Activated CD4-positive, alpha-beta T cell treated with anti-CD3 and anti-CD28 coated beads for 36 hours (primary cell): ENCODE data around the gene SLC50A1. TPM values are rescaled to one million over a fixed set of nuclear protein-coding genes. Genes with fewer than 3 reads are reported as not detected.
A peak's percentile ranks its signal among the peaks of the same experiment; 100 is the strongest.

Experiments
- ATAC-seq: fragments of 200-7000 bp; cut with Tn5 transposase; one replicate; pipeline ENCODE4 v1.10.0; 2021; ENCODE audit warnings: mild to moderate bottlenecking, moderate library complexity
- CTCF ChIA-PET: fragments of 350-600 bp; sonication (Branson Sonifier 250); formaldehyde crosslinking; loops from one replicate; lab custom pipeline; 2021; ENCODE audit warnings: antibody characterized with exemption; lab: Charles Lee
- POLR2A ChIA-PET: fragments of 350-600 bp; sonication (Branson Sonifier 250); formaldehyde crosslinking; loops from one replicate; lab custom pipeline; 2021; ENCODE audit warnings: antibody characterized with exemption, inconsistent platforms; lab: Charles Lee
- DNase-seq: peaks from one replicate; pipeline ENCODE4 v3.0.0-alpha.2; 2020
- H3K27ac Mint-ChIP-seq: one replicate; pipeline ENCODE4 v1.8.0; 2021; ENCODE audit warnings: mixed read lengths
- H3K27me3 Mint-ChIP-seq: one replicate; pipeline ENCODE4 v1.8.0; 2021; ENCODE audit warnings: mixed read lengths
- H3K36me3 Mint-ChIP-seq: one replicate; pipeline ENCODE4 v1.8.0; 2021; ENCODE audit warnings: low read depth, mixed read lengths
- H3K4me1 Mint-ChIP-seq: one replicate; pipeline ENCODE4 v1.8.0; 2021; ENCODE audit warnings: mixed read lengths
- H3K4me3 Mint-ChIP-seq: one replicate; pipeline ENCODE4 v1.8.0; 2021; ENCODE audit warnings: mild to moderate bottlenecking, moderate library complexity, mixed read lengths
- H3K9me3 Mint-ChIP-seq: one replicate; pipeline ENCODE4 v1.8.0; 2021; ENCODE audit warnings: low read depth, mixed read lengths
- intact Hi-C, 2 experiments: fragments of 100-400 bp; cut with DNase I in 1 of 2; cut with micrococcal nuclease in 1 of 2; formaldehyde crosslinking; loops; one replicate each; pipeline versions ENCODE4 v1.14.2 to v1.15.1; 2022 to 2024; cut with DNase I, micrococcal nuclease
- total RNA-seq, 2 experiments: library from RNA; stranded (reverse); gene quantifications; one replicate each; pipeline ENCODE4 v1.2.3, GENCODE V29; 2021

Gene SLC50A1
- total RNA-seq, 2 experiments from 2014 or later: 50.2 to 58.0 TPM

DNA sequence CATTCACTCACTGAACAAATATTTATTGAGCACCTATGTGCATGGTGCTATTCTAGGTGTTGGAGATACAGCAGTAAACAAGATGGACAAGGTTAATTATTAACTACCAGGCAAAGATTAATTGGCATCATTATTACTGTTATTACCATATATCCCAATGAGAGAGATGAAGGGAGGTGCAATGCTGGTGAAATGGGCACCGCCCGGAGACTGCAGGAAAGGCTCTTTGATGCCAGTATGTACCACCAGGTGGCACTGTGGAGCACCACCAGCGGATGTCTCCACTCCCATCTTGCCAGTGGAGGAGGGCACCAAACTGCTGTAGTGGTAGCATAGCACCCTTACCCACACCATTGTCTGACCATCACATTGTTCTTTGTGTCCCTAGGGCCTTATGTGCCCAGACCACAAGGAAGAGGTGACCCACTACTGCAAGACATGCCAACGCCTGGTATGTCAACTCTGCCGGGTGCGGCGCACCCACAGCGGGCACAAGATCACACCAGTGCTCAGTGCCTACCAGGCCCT, 41.0 kb downstream of the SLC50A1 start:
- DNase-seq (peak; percentile 92), ATAC-seq (peak; percentile 48)
- H3K27me3 Mint-ChIP-seq: no peaks in the 10 kb centered on the region
- peak overlapping the region; percentile 5 for H3K27ac Mint-ChIP-seq
- POLR2A ChIA-PET: interaction anchor here (1.0 kb wide), 1 partner anchor 18 kb away, joined by 3 read pairs; no protein-coding TSS in a partner anchor
- peaks cover 32% of the 10 kb centered on the region for H3K36me3 Mint-ChIP-seq
- no peaks in the 10 kb centered on the region for H3K9me3 Mint-ChIP-seq
- intact Hi-C loops: loop anchor here (1.0 to 2.0 kb wide), 3 partner anchors 16 to 50 kb away; no protein-coding TSS in a partner anchor
- H3K4me1 Mint-ChIP-seq: peaks cover 45% of the 10 kb centered on the region
- H3K4me3 Mint-ChIP-seq: peak overlapping the region; percentile 98
- CTCF ChIA-PET: interaction anchor here (0.6 to 6.6 kb wide), 8 partner anchors 9 to 210 kb away, joined by 3 to 75 read pairs (median 14); partner anchors contain the start of gene SLC50A1

GRCh38 chr1:155177192-155177917, 41.7 kb downstream of the SLC50A1 start:
- no peaks in the 10 kb centered on the region for H3K9me3 Mint-ChIP-seq
- CTCF ChIA-PET: interaction anchor here (0.7 to 6.6 kb wide), 7 partner anchors 10 to 210 kb away, joined by 3 to 72 read pairs (median 8); partner anchors contain the start of gene RUSC1
- POLR2A ChIA-PET: interaction anchor here (1.2 kb wide), 1 partner anchor 17 kb away, joined by 3 read pairs; no protein-coding TSS in a partner anchor
- H3K36me3 Mint-ChIP-seq: peaks cover 26% of the 10 kb centered on the region
- no peak overlapping the region for H3K4me3 Mint-ChIP-seq
- peaks cover 39% of the 10 kb centered on the region for H3K4me1 Mint-ChIP-seq
- intact Hi-C loops: loop anchor here in 1 of 2 experiments (2.0 kb wide), 1 partner anchor 15 kb away; no protein-coding TSS in a partner anchor
- DNase-seq (peak; percentile 2), ATAC-seq (no peak)
- no peak overlapping the region for H3K27ac Mint-ChIP-seq
- H3K27me3 Mint-ChIP-seq: no peaks in the 10 kb centered on the region

- H3K27me3 Mint-ChIP-seq: no peaks in the 10 kb centered on the region
- intact Hi-C loops: loop anchor here in 1 of 2 experiments (2.0 kb wide), 1 partner anchor 15 kb away; no protein-coding TSS in a partner anchor
- H3K36me3 Mint-ChIP-seq: peaks cover 23% of the 10 kb centered on the region
- POLR2A ChIA-PET: interaction anchor here (1.2 kb wide), 1 partner anchor 17 kb away, joined by 3 read pairs; no protein-coding TSS in a partner anchor
- DNase-seq: peak; percentile 3
- CTCF ChIA-PET: interaction anchor here (0.6 to 1.6 kb wide), 7 partner anchors 11 to 143 kb away, joined by 3 to 20 read pairs (median 4); partner anchors contain the start of gene RUSC1
- no peaks in the 10 kb centered on the region for H3K9me3 Mint-ChIP-seq
- ATAC-seq: no peak
- H3K4me1 Mint-ChIP-seq: peaks cover 37% of the 10 kb centered on the region
- H3K27ac Mint-ChIP-seq: no peak overlapping the region
- H3K4me3 Mint-ChIP-seq: no peak overlapping the region
Observed at GRCh38 chr1:155177918-155178281, 42.2 kb downstream of the SLC50A1 start.

DNA sequence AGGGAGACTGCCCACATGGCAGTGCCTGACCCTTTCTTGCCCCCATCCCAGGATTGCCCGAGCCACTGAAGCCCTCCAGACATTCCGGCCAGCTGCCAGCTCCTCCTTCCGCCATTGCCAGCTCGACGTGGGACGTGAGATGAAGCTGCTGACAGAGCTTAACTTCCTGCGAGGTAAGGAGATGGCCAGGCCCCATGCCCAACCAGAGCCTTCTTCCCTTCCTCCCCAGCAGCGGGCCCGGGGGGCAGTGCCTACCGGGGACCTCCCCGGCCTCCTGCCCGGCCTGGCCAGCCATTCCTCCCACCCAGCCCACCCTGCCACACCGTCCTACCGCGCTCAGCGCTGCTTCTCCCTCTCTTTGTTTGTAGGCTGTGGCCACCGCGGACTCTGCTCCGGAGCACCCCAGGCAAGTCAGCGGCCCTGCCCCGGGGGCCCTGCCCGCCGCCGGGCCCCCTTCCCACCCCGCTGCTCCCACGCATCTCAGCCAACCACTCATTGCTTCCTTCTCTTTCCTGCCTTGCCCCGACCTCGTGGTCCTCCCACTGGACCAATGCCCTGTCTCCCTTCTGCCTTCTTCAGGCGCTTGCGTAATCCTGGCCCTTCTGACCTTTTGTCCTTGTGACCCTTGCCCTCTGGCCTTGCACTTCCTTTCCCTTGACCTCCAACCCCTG, 42.9 kb downstream of the SLC50A1 start:
- H3K9me3 Mint-ChIP-seq: no peaks in the 10 kb centered on the region
- peaks cover 21% of the 10 kb centered on the region for H3K36me3 Mint-ChIP-seq
- ChIA-PET CTCF (interaction anchor here (0.6 to 2.0 kb wide), 7 partner anchors 11 to 142 kb away, joined by 3 to 20 read pairs (median 4); partner anchors contain the start of gene RUSC1), POLR2A (no interaction called here)
- intact Hi-C loops: no loop called here
- peaks cover 31% of the 10 kb centered on the region for H3K4me1 Mint-ChIP-seq
- no peak overlapping the region for H3K27ac Mint-ChIP-seq
- DNase-seq (peak; percentile 5), ATAC-seq (no peak)
- H3K4me3 Mint-ChIP-seq: no peak overlapping the region
- H3K27me3 Mint-ChIP-seq: no peaks in the 10 kb centered on the region

DNA sequence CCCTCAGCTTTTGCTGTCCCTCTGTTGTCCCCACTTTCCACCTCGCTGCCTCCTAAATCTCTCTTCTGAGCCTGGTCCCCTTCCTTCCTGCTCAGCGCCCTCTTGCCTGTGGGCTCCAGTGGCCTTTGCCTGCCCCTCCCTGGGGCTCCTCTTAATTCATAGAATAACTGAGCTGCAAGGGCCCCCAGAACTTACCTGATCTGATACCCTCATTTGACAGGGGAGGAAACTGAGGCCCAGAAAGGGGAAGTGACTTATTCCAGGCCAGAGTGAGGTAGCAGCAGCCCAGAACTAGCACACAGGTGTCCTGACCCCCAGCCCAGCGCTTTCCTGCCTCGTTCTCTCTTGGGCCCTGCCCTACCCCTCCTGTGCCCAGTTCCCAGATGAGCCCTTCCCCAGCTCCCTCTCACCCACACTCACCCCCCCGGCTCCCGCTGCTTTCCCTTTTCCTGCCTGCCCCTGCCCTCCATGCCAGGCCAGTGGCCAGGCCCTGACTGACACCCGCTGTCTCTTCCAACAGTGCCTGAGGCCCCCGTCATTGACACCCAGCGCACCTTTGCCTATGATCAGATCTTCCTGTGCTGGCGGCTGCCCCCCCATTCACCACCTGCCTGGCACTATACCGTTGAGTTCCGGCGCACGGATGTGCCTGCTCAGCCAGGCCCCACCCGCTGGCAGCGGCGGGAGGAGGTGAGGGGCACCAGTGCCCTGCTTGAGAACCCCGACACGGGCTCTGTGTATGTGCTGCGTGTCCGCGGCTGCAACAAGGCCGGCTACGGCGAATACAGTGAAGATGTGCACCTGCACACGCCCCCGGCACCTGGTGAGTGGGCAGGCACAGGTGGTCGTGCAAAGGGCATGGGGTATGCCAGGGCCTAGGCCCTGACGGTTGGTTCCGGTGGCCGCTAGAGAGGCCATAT, 43.7 kb downstream of the SLC50A1 start:
- DNase-seq (peak; percentile 4), ATAC-seq (no peak)
- no peak overlapping the region for H3K4me3 Mint-ChIP-seq
- peaks cover 25% of the 10 kb centered on the region for H3K4me1 Mint-ChIP-seq
- no peak overlapping the region for H3K27ac Mint-ChIP-seq
- CTCF ChIA-PET: interaction anchor here (0.8 to 2.0 kb wide), 3 partner anchors 13 to 71 kb away, joined by 3 to 7 read pairs (median 4); no protein-coding TSS in a partner anchor
- no peaks in the 10 kb centered on the region for H3K9me3 Mint-ChIP-seq
- peaks cover 21% of the 10 kb centered on the region for H3K36me3 Mint-ChIP-seq
- intact Hi-C loops: no loop called here
- H3K27me3 Mint-ChIP-seq: no peaks in the 10 kb centered on the region
- POLR2A ChIA-PET: no interaction called here

DNA sequence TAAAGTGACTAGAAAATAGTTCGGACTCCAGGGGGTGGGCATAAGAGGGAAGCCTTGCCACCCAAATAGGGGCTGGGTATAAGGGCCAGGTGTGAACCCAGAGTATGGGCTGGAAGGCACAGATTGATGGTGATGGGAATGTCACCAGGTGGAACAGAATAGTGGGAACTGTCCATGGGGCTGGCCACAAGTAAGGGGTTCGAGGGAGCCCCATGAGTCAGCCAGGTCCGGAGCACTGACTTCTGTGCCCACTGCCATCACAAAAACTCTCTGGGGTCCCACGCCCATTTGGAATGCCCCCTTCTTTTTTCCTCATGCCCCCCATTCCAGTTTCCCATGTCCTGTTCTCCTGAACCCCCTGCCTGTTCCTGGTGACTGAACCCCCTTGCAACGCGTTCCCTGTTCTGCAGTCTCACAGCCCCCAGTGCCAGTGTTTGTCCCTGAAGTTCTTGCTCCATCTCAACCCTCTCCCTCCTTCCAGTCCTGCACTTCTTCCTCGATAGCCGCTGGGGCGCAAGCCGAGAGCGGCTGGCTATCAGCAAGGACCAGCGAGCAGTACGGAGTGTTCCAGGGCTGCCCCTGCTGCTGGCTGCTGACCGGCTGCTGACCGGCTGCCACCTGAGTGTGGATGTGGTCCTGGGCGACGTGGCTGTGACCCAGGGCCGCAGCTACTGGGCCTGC, 45.9 kb downstream of the SLC50A1 start:
- POLR2A ChIA-PET: no interaction called here
- H3K4me1 Mint-ChIP-seq: peaks cover 6% of the 10 kb centered on the region
- CTCF ChIA-PET: no interaction called here
- no peak overlapping the region for H3K27ac Mint-ChIP-seq
- no peak overlapping the region for H3K4me3 Mint-ChIP-seq
- ATAC-seq (no peak), DNase-seq (no peak)
- H3K27me3 Mint-ChIP-seq: no peaks in the 10 kb centered on the region
- peaks cover 21% of the 10 kb centered on the region for H3K36me3 Mint-ChIP-seq
- H3K9me3 Mint-ChIP-seq: no peaks in the 10 kb centered on the region
- intact Hi-C loops: no loop called here

- no peak overlapping the region for H3K27ac Mint-ChIP-seq
- no peak for ATAC-seq
- ChIA-PET CTCF (no interaction called here), POLR2A (no interaction called here)
- DNase-seq: no peak
- no peak overlapping the region for H3K4me3 Mint-ChIP-seq
- peaks cover 16% of the 10 kb centered on the region for H3K36me3 Mint-ChIP-seq
- H3K4me1 Mint-ChIP-seq: peaks cover under 1% of the 10 kb centered on the region
- no peaks in the 10 kb centered on the region for H3K27me3 Mint-ChIP-seq
- intact Hi-C loops: no loop called here
- H3K9me3 Mint-ChIP-seq: no peaks in the 10 kb centered on the region
Observed at GRCh38 chr1:155182052-155182550, 46.4 kb downstream of the SLC50A1 start.

DNA sequence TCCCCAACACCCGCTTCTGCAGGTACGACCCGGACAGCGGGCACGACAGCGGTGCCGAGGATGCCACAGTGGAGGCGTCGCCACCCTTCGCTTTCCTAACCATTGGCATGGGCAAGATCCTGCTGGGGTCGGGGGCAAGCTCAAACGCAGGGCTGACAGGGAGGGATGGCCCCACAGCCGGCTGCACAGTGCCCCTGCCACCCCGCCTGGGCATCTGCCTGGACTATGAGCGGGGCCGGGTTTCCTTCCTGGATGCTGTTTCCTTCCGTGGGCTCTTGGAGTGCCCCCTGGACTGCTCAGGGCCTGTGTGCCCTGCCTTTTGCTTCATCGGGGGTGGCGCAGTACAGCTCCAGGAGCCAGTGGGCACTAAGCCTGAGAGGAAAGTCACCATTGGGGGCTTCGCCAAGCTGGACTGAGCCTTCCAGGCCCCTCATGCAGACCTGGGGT, 48.1 kb downstream of the SLC50A1 start:
- Mint-ChIP-seq H3K9me3 (no peaks in the 10 kb centered on the region), H3K27ac (no peak overlapping the region), H3K27me3 (no peaks in the 10 kb centered on the region), H3K4me1 (peaks cover 3% of the 10 kb centered on the region), H3K4me3 (no peak overlapping the region), H3K36me3 (peaks cover 13% of the 10 kb centered on the region)
- no peak for DNase-seq
- no peak for ATAC-seq
- ChIA-PET CTCF (interaction anchor here (0.9 kb wide), 1 partner anchor 11 kb away, joined by 3 read pairs; the partner anchor contains the start of gene KRTCAP2), POLR2A (interaction anchor here (0.7 kb wide), 1 partner anchor 375 kb away, joined by 3 read pairs; no protein-coding TSS in a partner anchor)
- intact Hi-C loops: no loop called here

GRCh38 chr1:155184351-155184811, 48.7 kb downstream of the SLC50A1 start:
- intact Hi-C loops: no loop called here
- H3K4me3 Mint-ChIP-seq: no peak overlapping the region
- no peaks in the 10 kb centered on the region for H3K9me3 Mint-ChIP-seq
- no peak overlapping the region for H3K27ac Mint-ChIP-seq
- H3K4me1 Mint-ChIP-seq: peaks cover 3% of the 10 kb centered on the region
- no peak for DNase-seq
- no peaks in the 10 kb centered on the region for H3K27me3 Mint-ChIP-seq
- ChIA-PET POLR2A (interaction anchor here (0.7 kb wide), 1 partner anchor 375 kb away, joined by 3 read pairs; no protein-coding TSS in a partner anchor), CTCF (interaction anchor here (0.9 kb wide), 1 partner anchor 11 kb away, joined by 3 read pairs; the partner anchor contains the start of gene KRTCAP2)
- no peak for ATAC-seq
- peaks cover 7% of the 10 kb centered on the region for H3K36me3 Mint-ChIP-seq
